ENCODE measurements around the gene AMOTL2. TPM values are rescaled to one million over a fixed set of nuclear protein-coding genes. Genes with fewer than 3 reads are reported as not detected.

The AMOTL2 gene
- total RNA-seq, 1 experiment from 2014 or later, result 59.6 TPM

DNA sequence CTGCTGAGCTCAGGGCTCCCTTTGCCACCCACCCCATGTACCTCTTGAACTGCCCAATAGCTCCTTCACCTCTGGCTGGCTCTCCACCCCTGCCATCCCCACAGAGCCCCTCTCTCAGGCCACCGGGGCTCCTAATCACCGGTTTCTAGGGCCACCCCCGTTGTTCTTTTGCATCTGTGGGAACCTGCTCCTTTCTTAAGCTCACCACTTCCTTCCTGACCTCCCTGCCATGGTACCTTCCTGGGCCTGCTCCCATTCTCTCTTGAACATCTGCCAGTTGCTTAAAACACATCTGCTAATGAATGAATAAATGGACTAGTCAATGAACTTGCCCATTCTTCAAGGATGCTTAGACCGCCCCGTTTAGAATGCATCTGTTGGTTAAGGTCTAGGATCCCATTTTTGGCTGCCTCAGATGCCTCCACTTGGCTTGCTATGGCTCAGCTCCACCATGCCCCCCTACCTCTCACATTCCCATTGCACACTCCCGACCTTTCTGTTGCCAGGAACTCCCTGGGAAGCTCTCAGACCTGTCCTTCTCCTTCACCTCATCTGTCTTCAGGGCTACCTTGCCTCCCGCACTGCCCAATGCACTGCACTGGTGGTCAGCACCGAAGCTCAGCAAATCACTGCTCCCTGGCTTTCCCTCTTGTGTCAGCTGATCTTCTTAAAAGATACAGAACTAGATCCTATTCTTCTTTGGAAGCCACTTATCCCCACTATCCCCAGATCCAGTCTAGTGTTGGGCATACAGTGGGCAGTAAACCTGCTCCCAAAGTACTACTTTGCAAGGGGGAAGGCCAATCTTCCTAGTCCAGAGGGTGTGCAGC, 9.1 kb downstream of the AMOTL2 start:
- intact Hi-C loops (cut with micrococcal nuclease; ENCODE audit: unreplicated experiment), result loop anchor here (5.0 kb wide), 1 partner anchor 38 kb away; no protein-coding TSS in a partner anchor
- peak overlapping the region; percentile 90 for H3K27ac ChIP-seq (ENCODE audit: low read depth, low read length, poor library complexity, severe bottlenecking)
- TF ChIP-seq, protein P1, sequence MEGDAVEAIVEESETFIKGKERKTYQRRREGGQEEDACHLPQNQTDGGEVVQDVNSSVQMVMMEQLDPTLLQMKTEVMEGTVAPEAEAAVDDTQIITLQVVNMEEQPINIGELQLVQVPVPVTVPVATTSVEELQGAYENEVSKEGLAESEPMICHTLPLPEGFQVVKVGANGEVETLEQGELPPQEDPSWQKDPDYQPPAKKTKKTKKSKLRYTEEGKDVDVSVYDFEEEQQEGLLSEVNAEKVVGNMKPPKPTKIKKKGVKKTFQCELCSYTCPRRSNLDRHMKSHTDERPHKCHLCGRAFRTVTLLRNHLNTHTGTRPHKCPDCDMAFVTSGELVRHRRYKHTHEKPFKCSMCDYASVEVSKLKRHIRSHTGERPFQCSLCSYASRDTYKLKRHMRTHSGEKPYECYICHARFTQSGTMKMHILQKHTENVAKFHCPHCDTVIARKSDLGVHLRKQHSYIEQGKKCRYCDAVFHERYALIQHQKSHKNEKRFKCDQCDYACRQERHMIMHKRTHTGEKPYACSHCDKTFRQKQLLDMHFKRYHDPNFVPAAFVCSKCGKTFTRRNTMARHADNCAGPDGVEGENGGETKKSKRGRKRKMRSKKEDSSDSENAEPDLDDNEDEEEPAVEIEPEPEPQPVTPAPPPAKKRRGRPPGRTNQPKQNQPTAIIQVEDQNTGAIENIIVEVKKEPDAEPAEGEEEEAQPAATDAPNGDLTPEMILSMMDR (conservative IDR thresholded peaks at IDR 0.05; ENCODE audit: low read depth, low read length), result no peak
- no peak for TF ChIP-seq EZH2 (IDR thresholded peaks at IDR 0.05; ENCODE audit: borderline replicate concordance, low read depth, low read length, poor library complexity, severe bottlenecking)
- H3K4me1 ChIP-seq (ENCODE audit: insufficient read depth, low read length, poor library complexity, severe bottlenecking), result peaks cover 67% of the 10 kb centered on the region
- ChIA-PET CTCF (interaction anchor here (0.6 to 1.9 kb wide), 2 partner anchors 56 to 153 kb away, joined by 3 to 6 read pairs; no protein-coding TSS in a partner anchor), POLR2A (ENCODE audit: low non-redundant PET) (interaction anchor here (0.6 kb wide), 1 partner anchor 30 kb away, joined by 3 read pairs; no protein-coding TSS in a partner anchor)
- no TSS peak for BruUV-seq (replicated peaks)
- no peaks in the 10 kb centered on the region for H3K27me3 ChIP-seq (replicated peaks; ENCODE audit: insufficient read depth, low read depth, low read length, poor library complexity)
- H3K36me3 ChIP-seq (ENCODE audit: insufficient read depth, low read length, poor library complexity, severe bottlenecking), result peaks cover 84% of the 10 kb centered on the region
- no peak overlapping the region for H3K4me3 ChIP-seq (ENCODE audit: low read depth, low read length, poor library complexity, severe bottlenecking)
- no peaks in the 10 kb centered on the region for H3K9me3 ChIP-seq (ENCODE audit: low read depth, low read length, poor library complexity, severe bottlenecking)
- DNase-seq (ENCODE audit: low spot score), result peak; percentile 54

DNA sequence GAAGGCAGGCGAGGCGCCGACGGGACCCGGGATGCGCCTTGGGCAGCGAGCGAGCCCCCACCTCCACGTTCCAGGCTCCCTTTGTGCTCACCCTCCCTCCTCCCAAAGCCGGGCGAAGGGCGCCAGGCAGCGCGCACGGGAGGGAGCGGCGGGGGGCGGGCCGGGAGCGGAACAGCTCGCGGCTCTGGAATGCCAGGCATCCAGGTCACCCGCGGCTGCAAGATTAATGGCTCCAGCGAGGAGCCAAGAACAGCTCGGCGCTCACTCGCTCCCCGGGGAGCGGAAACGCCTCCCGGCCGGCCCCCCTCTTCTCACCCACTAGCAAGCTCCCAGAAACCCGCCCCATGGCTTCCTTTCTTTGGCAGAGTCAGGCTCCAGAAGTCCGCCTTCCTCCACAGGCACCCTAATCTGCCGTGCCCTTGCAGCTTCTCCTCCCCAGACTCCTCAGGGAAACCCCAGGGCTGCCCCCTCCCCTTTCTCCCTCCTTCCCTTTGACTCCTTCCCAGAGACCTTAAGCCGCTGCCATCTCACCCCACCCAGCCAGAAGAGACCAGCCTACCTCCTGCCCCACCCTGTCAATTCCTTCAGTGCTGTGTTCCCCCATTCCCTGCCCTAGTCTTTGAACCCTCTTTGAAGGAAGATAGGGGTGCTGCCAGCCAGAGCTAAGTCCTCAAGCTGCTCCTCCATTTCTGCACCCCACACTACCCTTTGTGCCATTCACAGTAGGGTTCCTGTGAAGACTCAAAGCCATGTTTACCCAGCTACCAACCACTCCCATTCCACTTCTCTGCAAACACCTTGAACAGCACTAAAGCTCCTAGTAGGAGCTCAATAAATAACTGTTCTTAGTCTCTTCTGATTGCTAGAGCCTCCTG, 9.9 kb downstream of the AMOTL2 start:
- no peaks in the 10 kb centered on the region for H3K9me3 ChIP-seq (ENCODE audit: low read depth, low read length, poor library complexity, severe bottlenecking)
- intact Hi-C loops (cut with micrococcal nuclease; ENCODE audit: unreplicated experiment), result loop anchor here (5.0 kb wide), 1 partner anchor 37 kb away; no protein-coding TSS in a partner anchor
- CTCF ChIA-PET, result interaction anchor here (0.6 to 1.9 kb wide), 4 partner anchors 55 to 153 kb away, joined by 3 to 6 read pairs (median 3); no protein-coding TSS in a partner anchor
- TF ChIP-seq, protein P1 (conservative IDR thresholded peaks at IDR 0.05; ENCODE audit: low read depth, low read length), result no peak
- no peak for TF ChIP-seq EZH2 (IDR thresholded peaks at IDR 0.05; ENCODE audit: borderline replicate concordance, low read depth, low read length, poor library complexity, severe bottlenecking)
- H3K4me3 ChIP-seq (ENCODE audit: low read depth, low read length, poor library complexity, severe bottlenecking), result peak overlapping the region; percentile 23
- BruUV-seq (replicated peaks), result no TSS peak
- peaks cover 64% of the 10 kb centered on the region for H3K4me1 ChIP-seq (ENCODE audit: insufficient read depth, low read length, poor library complexity, severe bottlenecking)
- POLR2A ChIA-PET (ENCODE audit: low non-redundant PET), result interaction anchor here (0.6 kb wide), 3 partner anchors 30 to 619 kb away, joined by 3 to 18 read pairs (median 5); no protein-coding TSS in a partner anchor
- no peaks in the 10 kb centered on the region for H3K27me3 ChIP-seq (replicated peaks; ENCODE audit: insufficient read depth, low read depth, low read length, poor library complexity)
- H3K27ac ChIP-seq (ENCODE audit: low read depth, low read length, poor library complexity, severe bottlenecking), result peak overlapping the region; percentile 90
- peak; percentile 99 for DNase-seq (ENCODE audit: low spot score)
- H3K36me3 ChIP-seq (ENCODE audit: insufficient read depth, low read length, poor library complexity, severe bottlenecking), result peaks cover 86% of the 10 kb centered on the region

DNA sequence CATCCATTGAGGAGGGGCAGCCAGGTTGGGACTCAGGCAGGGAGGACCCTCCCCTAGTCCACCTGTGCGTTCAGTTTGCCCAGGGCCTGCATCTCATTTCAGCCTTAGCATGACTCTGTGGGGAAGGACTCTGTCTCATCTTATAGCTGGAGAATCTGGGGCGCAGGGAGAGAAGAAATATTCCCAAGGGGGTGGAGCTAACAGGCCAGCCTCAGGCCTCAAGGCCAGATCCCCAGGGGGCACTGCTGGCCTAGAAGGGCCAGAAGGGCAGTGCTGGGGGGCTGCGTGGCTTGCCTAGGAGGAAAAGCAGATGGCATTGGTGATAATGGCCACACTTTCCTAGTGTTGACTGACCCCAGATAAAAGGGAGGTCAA, 10.9 kb downstream of the AMOTL2 start:
- CTCF ChIA-PET, result interaction anchor here (1.9 kb wide), 1 partner anchor 54 kb away, joined by 6 read pairs; no protein-coding TSS in a partner anchor
- Histone ChIP-seq H3K4me3 (ENCODE audit: low read depth, low read length, poor library complexity, severe bottlenecking) (peak overlapping the region; percentile 23), H3K4me1 (ENCODE audit: insufficient read depth, low read length, poor library complexity, severe bottlenecking) (peaks cover 64% of the 10 kb centered on the region), H3K36me3 (ENCODE audit: insufficient read depth, low read length, poor library complexity, severe bottlenecking) (peaks cover 86% of the 10 kb centered on the region), H3K27ac (ENCODE audit: low read depth, low read length, poor library complexity, severe bottlenecking) (peak overlapping the region; percentile 90), H3K9me3 (ENCODE audit: low read depth, low read length, poor library complexity, severe bottlenecking) (no peaks in the 10 kb centered on the region), H3K27me3 (replicated peaks; ENCODE audit: insufficient read depth, low read depth, low read length, poor library complexity) (no peaks in the 10 kb centered on the region)
- POLR2A ChIA-PET (ENCODE audit: low non-redundant PET), result interaction anchor here (0.6 kb wide), 2 partner anchors 101 to 618 kb away, joined by 5 to 18 read pairs; no protein-coding TSS in a partner anchor
- DNase-seq (ENCODE audit: low spot score), result no peak
- TF ChIP-seq, protein P1 (conservative IDR thresholded peaks at IDR 0.05; ENCODE audit: low read depth, low read length), result no peak
- TF ChIP-seq EZH2 (IDR thresholded peaks at IDR 0.05; ENCODE audit: borderline replicate concordance, low read depth, low read length, poor library complexity, severe bottlenecking), result no peak
- no TSS peak for BruUV-seq (replicated peaks)
- intact Hi-C loops (cut with micrococcal nuclease; ENCODE audit: unreplicated experiment), result loop anchor here (5.0 kb wide), 1 partner anchor 36 kb away; no protein-coding TSS in a partner anchor

All from A673 (cell line).